Fibroblast of the aortic adventitia (primary cell): ENCODE data around the gene MBOAT7. TPM values are rescaled to one million over a fixed set of nuclear protein-coding genes. Genes with fewer than 3 reads are reported as not detected.
A peak's percentile ranks its signal among the peaks of the same experiment; 100 is the strongest.
"Not testable (repeated sequence)": the region's sequence is repeated elsewhere in the genome, so short reads cannot be mapped to it uniquely, and the experiment has no call there.

Source experiments
- DNase-seq: peaks from one replicate; pipeline ENCODE4 v3.0.0-alpha.2; 2010; ENCODE audit warnings: low read depth
- H3K4me3 ChIP-seq: 2 replicates; pipeline ENCODE4 v1.5.1; 2011; ENCODE audit warnings: low read depth, mild to moderate bottlenecking, control low read depth, low read length, moderate library complexity
- total RNA-seq: library from RNA; depleted of rRNA; stranded (reverse); fragments of >200 nt; gene quantifications from 2 replicates; pipeline ENCODE4 v1.2.3, GENCODE V29; 2012; ENCODE audit warnings: low replicate concordance
- TF ChIP-seq, protein P1 (sequence below): IDR thresholded peaks from 2 replicates; pipeline ENCODE4 v1.5.1; 2011; ENCODE audit warnings: mild to moderate bottlenecking, low read length, control low read depth, inconsistent platforms; ENCODE audit not compliant: insufficient read depth

MBOAT7 gene
- 46.9 and 48.7 TPM in 2 replicates for total RNA-seq

DNA sequence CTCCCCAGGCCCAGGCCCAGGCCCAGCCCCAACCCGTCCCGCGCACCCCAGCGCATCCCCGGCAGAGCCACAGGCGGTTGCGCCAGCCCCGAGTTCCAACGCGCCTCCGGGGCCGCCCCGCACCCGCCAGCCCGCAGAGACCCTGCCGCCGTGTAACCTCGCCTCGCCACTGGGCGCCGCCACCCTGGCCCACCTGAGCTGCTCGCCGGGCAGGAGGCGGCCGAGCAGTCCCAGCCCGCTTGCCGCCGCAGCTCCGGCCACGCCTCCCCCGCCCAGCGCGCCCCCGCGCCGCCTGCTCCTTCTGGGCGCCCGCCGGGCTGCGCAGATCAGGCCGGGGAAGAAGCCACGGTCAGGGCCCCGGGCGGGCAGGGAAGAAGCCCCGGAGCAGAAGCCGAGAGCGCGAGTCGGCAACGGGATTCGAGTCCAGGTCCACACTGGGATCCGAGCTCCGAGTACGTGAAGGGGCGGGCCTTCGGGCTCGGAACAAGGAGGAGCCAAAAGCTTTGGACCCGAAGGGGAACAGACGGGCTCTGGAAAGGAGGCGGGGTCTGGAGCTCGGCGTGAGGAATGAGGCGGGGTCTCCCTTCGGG, at the start of gene MBOAT7:
Gene MBOAT7, minus strand, starts transcription at position 436 of the 590 bp plus-strand sequence. CDS start 1,072 bp downstream, outside the sequence.
- DNase-seq = no peak
- TF ChIP-seq, protein P1, sequence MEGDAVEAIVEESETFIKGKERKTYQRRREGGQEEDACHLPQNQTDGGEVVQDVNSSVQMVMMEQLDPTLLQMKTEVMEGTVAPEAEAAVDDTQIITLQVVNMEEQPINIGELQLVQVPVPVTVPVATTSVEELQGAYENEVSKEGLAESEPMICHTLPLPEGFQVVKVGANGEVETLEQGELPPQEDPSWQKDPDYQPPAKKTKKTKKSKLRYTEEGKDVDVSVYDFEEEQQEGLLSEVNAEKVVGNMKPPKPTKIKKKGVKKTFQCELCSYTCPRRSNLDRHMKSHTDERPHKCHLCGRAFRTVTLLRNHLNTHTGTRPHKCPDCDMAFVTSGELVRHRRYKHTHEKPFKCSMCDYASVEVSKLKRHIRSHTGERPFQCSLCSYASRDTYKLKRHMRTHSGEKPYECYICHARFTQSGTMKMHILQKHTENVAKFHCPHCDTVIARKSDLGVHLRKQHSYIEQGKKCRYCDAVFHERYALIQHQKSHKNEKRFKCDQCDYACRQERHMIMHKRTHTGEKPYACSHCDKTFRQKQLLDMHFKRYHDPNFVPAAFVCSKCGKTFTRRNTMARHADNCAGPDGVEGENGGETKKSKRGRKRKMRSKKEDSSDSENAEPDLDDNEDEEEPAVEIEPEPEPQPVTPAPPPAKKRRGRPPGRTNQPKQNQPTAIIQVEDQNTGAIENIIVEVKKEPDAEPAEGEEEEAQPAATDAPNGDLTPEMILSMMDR = no peak
- peak within 1 kb of the TSS; percentile 80 for H3K4me3 ChIP-seq

- TF ChIP-seq, protein P1 = no peak
- no peak overlapping the region for H3K4me3 ChIP-seq
- DNase-seq = no peak
These were observed 44.6 kb upstream of the MBOAT7 start for GRCh38 chr19:54233941-54234340.

DNA sequence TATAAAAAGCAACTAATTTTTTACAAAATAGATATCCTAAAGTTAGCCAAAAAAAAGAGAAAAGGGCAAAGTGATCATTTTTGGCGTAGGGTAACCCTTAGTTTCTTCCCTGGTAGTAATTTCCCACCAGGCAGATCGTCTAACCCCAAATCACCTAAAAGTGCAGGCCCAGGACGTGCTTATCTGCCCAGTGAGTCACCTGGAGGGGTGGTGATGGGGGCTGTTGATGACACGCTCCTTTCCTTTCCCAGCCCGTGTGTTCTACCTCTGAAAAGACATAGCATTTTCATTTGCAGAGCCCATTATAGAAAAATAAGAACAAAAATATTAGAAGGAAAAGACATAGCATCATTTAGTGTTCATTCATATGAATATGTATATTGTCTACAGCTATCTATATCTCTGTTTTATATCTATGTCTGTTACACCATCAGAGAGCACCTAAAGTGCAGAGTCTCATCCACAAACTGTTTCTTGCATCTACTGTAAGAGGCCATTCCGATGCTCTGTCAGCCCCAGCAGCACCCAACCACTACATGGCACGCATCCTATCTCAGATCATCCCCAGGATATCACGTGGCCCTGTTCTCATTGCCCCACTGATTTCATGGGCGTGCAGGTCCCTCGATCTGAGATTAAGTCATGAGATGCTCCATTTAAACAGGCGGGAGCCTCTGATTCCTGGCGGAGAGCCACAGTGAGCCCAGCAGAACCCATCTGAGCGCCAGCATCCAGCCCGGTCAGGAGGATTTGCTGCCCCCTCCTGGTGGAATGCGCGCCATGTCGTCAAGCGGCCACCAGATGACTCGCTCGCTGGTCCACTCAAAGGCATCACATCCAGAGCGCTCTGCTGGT, 41.9 kb upstream of the MBOAT7 start:
- TF ChIP-seq, protein P1 = peak; percentile 95
- H3K4me3 ChIP-seq = no peak overlapping the region
- DNase-seq = peak; percentile 82

DNA sequence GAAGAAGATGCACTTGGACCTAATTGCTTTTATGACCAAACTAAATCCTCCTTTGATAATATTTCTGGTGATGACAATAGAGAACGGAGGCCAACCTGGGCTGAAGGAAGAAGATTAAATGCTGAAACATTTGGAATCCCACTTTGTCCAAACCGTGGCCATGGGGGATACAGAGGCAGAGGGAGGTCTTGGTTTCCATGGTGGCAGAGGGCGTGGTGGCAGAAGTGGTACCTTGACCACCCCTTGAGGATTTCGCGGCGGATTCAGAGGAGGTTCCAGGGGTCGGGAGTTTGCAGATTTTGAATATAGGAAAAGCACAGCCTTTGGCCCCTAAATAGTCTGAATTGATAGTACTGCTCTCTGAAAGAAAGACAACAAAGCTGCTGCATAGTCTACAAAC, 40.7 kb upstream of the MBOAT7 start:
- DNase-seq = no peak
- no peak overlapping the region for H3K4me3 ChIP-seq
- TF ChIP-seq, protein P1 = no peak

GRCh38 chr19:54229146-54229545, 39.8 kb upstream of the MBOAT7 start:
- TF ChIP-seq, protein P1 = no peak
- DNase-seq = no peak
- no peak overlapping the region for H3K4me3 ChIP-seq

GRCh38 chr19:54224619-54225018, 35.2 kb upstream of the MBOAT7 start:
- DNase-seq = not testable (repeated sequence)

DNA sequence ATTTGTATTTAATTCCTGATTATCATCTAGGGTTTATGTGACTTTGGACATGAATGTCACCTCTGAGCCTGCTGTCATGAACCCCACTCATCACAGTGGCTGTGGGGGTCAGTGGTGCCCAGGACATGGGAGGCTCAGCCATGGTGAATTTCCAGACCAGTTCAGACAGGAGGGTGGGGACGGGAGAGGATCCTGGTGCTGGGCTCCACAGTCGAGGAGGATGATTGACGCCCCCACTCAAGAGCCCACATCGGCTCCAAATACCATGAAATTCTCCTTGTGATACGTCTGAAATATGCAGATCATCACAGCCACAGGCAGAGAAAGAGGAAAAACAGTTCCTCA, 34.5 kb upstream of the MBOAT7 start:
- not testable (repeated sequence) for DNase-seq, H3K4me3 ChIP-seq

More at GRCh38 chr19:54224619-54225018, 35.2 kb upstream of the MBOAT7 start:
- not testable (repeated sequence) for H3K4me3 ChIP-seq

GRCh38 chr19:54223277-54223936, 34.0 kb upstream of the MBOAT7 start:
- not testable (repeated sequence) for DNase-seq, H3K4me3 ChIP-seq

DNA sequence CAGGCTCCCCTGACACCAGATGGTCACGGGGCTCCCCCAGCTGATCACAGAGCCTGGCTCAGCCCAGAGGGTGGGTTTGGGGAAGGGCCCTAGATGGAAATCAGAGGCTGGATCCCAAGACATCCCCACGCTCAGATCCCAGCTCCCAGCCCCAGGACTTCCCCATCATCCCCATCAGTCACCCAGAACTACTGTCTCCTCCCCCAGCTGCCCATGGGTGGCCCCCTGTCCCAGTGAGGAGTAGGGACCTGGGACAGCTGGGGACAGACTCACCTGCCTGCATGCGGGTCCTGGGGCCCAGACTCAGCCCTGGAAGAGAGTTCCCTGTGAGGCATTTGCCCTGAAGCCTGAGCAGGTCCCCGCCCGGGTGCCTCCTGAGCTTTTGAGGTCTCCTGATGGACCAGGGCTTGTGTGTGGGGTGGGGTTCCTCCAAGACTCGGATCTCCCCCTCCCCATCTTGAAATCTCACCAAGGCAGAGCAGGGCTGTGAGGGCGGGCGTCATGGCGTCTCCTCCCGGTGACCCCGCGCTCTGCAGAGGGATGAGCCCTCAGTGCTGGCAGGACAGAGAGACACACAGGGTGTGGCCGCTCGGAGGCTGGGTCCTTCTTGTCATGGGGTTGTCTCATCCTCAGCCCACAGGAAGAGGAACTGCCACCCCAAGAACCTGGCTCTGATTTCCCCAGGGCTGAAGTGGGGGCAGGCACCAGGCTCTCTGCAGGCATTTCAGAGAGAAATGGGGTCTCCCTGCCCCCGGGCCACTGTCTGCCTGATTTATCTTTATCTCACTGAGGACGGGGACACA, 33.3 kb upstream of the MBOAT7 start, which contains the start of gene LILRB3:
Gene LILRB3, minus strand, starts transcription at position 534 of the 803 bp plus-strand sequence. Its CDS starts 31 bp downstream, at position 503.
- DNase-seq, H3K4me3 ChIP-seq: not testable (repeated sequence)

GRCh38 chr19:54221947-54222346, 32.6 kb upstream of the MBOAT7 start:
- not testable (repeated sequence) for DNase-seq, H3K4me3 ChIP-seq

GRCh38 chr19:54219702-54220101, 30.3 kb upstream of the MBOAT7 start:
- DNase-seq, H3K4me3 ChIP-seq: not testable (repeated sequence)
